ENCODE results near the gene CCNG2. TPM values are rescaled to one million over a fixed set of nuclear protein-coding genes. Genes with fewer than 3 reads are reported as not detected.
A peak's percentile ranks its signal among the peaks of the same experiment; 100 is the strongest.

The CCNG2 gene
- total RNA-seq, 1 experiment from 2014 or later, result 10.6 TPM

- Histone ChIP-seq H4K5ac (ENCODE audit: insufficient read length, low read depth, low read length) (no peak overlapping the region), H3K4ac (ENCODE audit: low read depth, low read length) (no peak overlapping the region; the same call in 1 of the 2 replicates), H3K56ac (ENCODE audit: insufficient read length, low read depth, low read length) (no peak overlapping the region), H2BK120ac (ENCODE audit: low read depth, low read length, poor library complexity, severe bottlenecking) (peak overlapping the region; percentile 38), H3K9me3 (ENCODE audit: control insufficient read depth, low read depth, low read length) (no peaks in the 10 kb centered on the region), H3K14ac (ENCODE audit: insufficient read depth, low read length) (no peak overlapping the region; the same call in 1 of the 2 replicates), H2BK5ac (ENCODE audit: insufficient read length, low read length) (no peak overlapping the region), H2BK15ac (ENCODE audit: low read depth, low read length) (no peak overlapping the region), H3K23me2 (ENCODE audit: insufficient read length, low read depth, low read length, poor library complexity, severe bottlenecking) (peaks cover 2% of the 10 kb centered on the region), H3K4me2 (ENCODE audit: insufficient read depth, insufficient read length, low read length) (peak overlapping the region; percentile 72), H2BK20ac (ENCODE audit: low read depth, low read length, poor library complexity, severe bottlenecking) (no peak overlapping the region), H3K4me1 (ENCODE audit: insufficient read depth, low read length) (peaks cover 2% of the 10 kb centered on the region; the same call in 1 of the 2 replicates), H4K91ac (ENCODE audit: insufficient read length, low read depth, low read length) (no peak overlapping the region), H3K27me3 (ENCODE audit: insufficient read depth, low read length) (no peaks in the 10 kb centered on the region), H3K18ac (ENCODE audit: insufficient read length, low read depth, low read length) (no peak overlapping the region), H2AK5ac (ENCODE audit: insufficient read length, low read length) (no peak overlapping the region), H3K27ac (ENCODE audit: insufficient read length, low read depth, low read length) (peak overlapping the region; percentile 43), H4K20me1 (ENCODE audit: control insufficient read depth, insufficient read depth, insufficient read length) (no peaks in the 10 kb centered on the region), H2BK12ac (ENCODE audit: insufficient read length, low read depth, low read length) (no peak overlapping the region), H3K9ac (ENCODE audit: extremely low read depth, insufficient read length, low read length) (peak overlapping the region; percentile 67), H3K23ac (ENCODE audit: insufficient read length, low read depth, low read length) (no peak overlapping the region), H3T11ph (ENCODE audit: low read length) (no peak overlapping the region), H2AFZ (ENCODE audit: low read length) (peak overlapping the region; percentile 91), H3K79me2 (ENCODE audit: insufficient read depth, low read length) (no peaks in the 10 kb centered on the region; the same call in 1 of the 2 replicates), H4K8ac (replicated peaks; ENCODE audit: insufficient read length, low read depth, low read length) (no peak overlapping the region), H3K79me1 (ENCODE audit: insufficient read depth, low read depth, low read length, poor library complexity, severe bottlenecking) (no peaks in the 10 kb centered on the region)
- no CpG with 5 or more reads among the region's 15 CpGs for WGBS (ENCODE audit: extremely low coverage, insufficient read length, low lambda C conversion rate)
- no peak for TF ChIP-seq CTCF (conservative IDR thresholded peaks at IDR 0.05)
- no peak for DNase-seq
- Mint-ChIP-seq H3K4me1 (peaks cover 38 to 42% of the 10 kb centered on the region in 2 experiments), H3K27me3 (ENCODE audit: low read depth) (peaks cover 3% of the 10 kb centered on the region; the same call in 1 of the 2 replicates), H3K4me3 (peak overlapping the region; percentile 98), H3K27ac (peak overlapping the region; percentile 89 to 100 (median 100)), H3K36me3 (ENCODE audit: insufficient read depth in 1 of 3, low read depth in 3 of 3) (peaks cover 9 to 16% (median 13%) of the 10 kb centered on the region in 3 experiments; a peak in 6 of 7 replicates), H3K9me3 (peaks cover 0 to 2% of the 10 kb centered on the region in 2 experiments; a peak in 1 of 5 replicates)
Observed at GRCh38 chr4:77155631-77156452, 1.2 kb upstream of the CCNG2 start.

Data from H9 (cell line).